Stimulated activated CD8-positive, alpha-beta memory T cell treated with anti-CD3 and anti-CD28 coated beads, Interleukin-4, amount 100 ng/mL, for 1 hour (primary cell): ENCODE results near the gene ZSCAN10.
"Not testable (repeated sequence)": the region's sequence is repeated elsewhere in the genome, so short reads cannot be mapped to it uniquely, and the experiment has no call there.

Experiments used
- DNase-seq, 2 donors: peaks; one replicate each; pipeline ENCODE4 v3.0.0-alpha.2; 2020; ENCODE audit warnings: low read depth in 2 of 2, low spot score in 1 of 2

ZSCAN10 gene

GRCh38 chr16:3086596-3087242 lies 12.4 kb downstream of the ZSCAN10 start:
- DNase-seq = no peak

- no peak for DNase-seq
Observed at GRCh38 chr16:3085868-3086595, 13.1 kb downstream of the ZSCAN10 start.

GRCh38 chr16:3084969-3085670 lies 14.0 kb downstream of the ZSCAN10 start:
- no peak for DNase-seq

DNA sequence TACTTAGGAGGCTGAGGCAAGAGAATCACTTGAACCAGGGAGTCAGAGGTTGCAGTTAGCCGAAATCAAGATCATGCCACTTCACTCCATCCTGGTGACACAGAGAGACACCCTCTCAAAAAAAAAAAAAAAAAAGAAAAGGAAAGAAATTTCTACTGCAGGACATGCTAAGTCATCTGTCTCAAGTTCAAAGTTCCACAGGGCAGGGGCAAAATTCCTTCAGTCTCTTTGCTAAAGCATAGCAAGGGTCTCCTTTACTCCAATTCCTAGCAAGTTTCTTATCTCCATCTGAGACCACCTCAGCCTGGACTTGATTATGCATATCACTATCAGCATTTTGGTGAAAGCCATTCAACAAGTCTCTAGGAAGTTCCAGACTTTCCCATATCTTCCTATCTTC lies 14.6 kb downstream of the ZSCAN10 start:
- no peak for DNase-seq

- DNase-seq = not testable (repeated sequence)
Observed at GRCh38 chr16:3083408-3083807, 15.7 kb downstream of the ZSCAN10 start.

DNA sequence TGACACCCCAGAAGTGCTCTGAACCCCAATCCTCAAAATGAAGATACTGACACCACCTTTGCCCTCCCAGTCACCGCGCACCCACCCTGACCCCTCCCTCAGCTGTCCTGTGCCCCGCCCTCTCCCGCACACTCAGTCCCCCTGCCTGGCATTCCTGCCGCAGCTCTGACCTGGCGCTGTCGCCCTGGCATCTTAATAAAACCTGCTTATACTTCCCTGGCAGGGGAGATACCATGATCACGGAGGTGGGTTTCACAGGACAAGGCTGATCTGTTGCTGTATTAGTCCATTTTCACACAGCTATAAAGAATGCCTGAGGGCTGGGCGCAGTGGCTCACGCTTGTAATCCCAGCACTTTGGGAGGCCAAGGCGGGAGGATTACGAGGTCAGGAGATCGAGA lies 17.1 kb downstream of the ZSCAN10 start:
- not testable (repeated sequence) for DNase-seq

DNA sequence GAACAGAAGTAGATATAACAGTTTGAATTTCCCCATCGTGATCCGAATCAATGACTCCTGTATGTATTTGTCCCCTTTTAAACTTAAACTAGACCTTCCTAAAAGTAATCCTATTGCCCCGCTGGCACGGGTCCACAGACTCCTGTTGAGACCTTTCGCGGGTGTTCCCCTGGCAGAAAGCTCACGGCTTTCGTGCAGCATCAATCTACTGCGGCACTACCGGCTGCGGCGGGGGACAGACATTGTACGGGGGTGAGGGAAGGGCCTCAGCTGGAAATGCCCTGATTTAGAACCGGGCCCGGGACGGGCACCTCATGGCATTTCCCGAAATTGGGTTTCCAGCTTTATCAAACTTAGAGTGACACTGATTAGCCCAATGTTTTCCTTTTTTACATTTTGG lies 19.1 kb downstream of the ZSCAN10 start:
- no peak for DNase-seq

DNA sequence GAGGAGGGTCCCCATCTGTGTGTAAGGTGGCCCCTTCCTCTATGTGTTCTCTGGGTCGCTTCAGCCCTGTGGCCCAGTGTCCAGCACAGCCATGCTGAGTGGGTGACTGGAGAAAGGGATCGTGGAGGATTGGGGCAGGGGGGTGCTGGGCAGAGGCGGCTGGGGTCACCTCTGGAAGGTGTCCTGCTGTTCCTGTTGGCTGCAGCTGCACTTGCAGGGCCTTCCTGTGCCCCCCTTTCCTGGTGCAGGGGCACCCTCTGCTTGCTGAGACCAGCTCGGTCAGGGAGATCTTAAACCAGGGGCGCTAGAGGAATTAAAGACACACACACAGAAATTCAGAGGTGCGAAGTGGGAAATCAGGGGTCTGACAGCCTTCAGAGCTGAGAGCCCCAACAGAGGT lies 22.5 kb downstream of the ZSCAN10 start:
- DNase-seq = no peak

- not testable (repeated sequence) for DNase-seq
Observed at GRCh38 chr16:3075946-3076345, 23.1 kb downstream of the ZSCAN10 start.

GRCh38 chr16:3075523-3075915 lies 23.6 kb downstream of the ZSCAN10 start:
- DNase-seq = no peak

DNA sequence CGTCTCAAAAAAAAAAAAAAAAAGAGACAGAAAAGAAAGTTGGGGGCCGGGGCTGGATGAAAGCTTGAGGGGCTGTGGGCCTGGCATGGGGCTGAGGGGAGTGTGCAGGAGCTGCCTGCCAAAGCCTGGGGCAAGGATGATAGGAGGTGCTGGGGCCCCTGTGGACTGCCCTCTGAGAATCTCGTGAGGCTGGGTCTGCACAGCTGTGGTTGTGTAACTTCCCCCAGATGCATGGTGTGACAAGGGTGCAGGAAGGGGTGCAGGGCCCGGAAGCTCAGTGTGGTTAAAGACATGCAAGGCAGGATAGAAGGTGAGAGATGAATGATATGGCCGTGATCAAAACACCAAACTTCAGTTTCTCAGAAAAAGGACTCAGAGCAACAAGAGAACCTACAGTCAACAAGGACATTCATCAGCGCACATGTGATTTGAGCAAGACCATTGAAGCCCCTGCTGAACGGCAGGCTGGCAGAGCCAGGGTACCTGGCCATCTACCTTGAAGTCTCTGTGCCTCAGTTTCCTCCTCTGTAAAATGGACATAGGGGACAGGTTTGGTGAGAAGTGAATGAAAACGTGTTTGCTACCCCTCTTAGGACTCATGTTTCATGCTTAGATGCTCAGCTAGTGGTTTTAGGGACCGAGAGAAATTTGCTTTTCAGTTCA lies 24.1 kb downstream of the ZSCAN10 start:
- DNase-seq = peak in 1 of 2 donors; percentile 62

DNA sequence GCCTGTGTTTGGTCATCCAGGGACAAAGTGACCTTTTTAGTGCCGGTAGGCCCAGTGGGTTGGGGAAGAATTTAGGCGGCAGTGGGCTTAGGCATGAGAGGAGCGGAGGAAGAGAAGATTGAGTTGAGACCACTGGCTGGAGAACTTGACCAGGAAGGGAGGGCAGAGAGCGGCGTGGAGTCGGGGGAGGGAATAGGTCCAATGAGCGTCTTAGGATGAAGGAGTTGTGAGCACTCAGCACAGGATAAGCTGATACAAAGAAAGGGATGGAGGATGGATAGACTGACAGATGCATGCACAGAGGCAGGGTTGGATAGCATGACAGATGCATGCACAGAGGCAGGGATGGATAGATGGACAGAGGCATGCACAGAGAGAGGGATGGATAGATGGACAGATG lies 25.6 kb downstream of the ZSCAN10 start:
- no peak for DNase-seq

GRCh38 chr16:3072576-3073263 lies 26.4 kb downstream of the ZSCAN10 start:
- not testable (repeated sequence) for DNase-seq

DNA sequence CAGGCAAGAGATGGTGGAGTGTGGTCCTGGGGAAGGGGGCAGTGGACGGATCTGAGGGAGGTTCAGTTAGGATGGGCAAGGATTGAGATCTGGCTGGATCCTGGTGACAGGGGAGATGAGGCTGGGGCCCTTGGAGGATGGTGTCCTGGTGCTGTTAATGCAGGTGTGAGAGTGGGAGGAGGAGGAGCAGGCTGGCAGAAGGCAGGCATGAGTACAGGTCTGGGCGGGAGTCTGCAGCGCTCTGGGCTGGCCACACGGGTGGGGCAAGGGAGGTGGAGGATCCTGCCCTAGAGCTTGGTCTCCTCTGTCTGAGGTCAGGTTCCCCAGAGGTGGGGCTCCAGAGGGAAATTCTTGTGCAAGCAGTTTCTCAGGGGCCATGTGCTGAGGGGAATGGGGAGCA lies 26.9 kb downstream of the ZSCAN10 start:
- not testable (repeated sequence) for DNase-seq

DNA sequence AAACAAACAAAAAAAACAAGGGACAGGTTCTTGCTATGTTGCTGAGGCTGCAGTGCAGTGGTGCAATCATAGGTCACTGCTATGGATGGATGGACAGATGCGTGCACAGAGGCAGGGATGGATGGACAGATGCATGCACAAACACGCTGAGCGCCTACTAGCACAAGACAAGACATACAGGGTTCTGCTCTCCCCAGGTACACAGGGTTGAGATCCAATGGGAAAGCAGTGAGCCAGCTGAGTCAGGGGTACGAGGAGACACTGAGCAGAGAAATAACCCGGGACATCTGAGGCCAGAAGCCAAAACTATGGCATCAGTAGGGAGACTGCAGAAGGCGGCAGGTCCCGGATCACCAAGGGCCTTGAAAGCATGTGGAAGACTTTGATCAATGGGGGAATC lies 27.4 kb downstream of the ZSCAN10 start:
- no peak for DNase-seq

GRCh38 chr16:3070608-3071111 lies 28.4 kb downstream of the ZSCAN10 start:
- no peak for DNase-seq

DNA sequence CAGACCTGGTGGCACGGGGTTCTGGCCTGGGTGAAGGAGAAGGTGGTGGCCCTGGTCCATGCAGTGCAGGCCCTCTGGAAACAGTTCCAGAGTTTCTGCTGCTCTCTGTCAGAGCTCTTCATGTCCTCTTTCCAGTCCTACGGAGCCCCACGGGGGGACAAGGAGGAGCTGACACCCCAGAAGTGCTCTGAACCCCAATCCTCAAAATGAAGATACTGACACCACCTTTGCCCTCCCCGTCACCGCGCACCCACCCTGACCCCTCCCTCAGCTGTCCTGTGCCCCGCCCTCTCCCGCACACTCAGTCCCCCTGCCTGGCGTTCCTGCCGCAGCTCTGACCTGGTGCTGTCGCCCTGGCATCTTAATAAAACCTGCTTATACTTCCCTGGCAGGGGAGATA lies 29.9 kb downstream of the ZSCAN10 start:
- not testable (repeated sequence) for DNase-seq

GRCh38 chr16:3068487-3068886 lies 30.6 kb downstream of the ZSCAN10 start:
- no peak for DNase-seq

DNA sequence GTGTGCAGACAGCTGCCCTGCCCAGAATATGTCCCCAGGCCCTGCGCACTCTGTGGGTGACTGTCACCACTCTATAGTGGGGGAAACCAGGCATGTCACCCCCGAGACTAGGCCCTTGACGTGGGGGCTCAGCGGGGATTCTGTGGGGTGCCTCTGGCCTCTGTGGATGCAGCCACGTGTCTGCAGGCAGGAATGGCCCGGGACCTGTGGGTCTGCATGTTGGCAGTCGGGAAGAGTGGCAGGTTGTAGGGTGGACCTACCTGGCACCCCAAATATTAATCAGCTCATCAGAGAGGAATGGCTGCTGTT lies 32.7 kb downstream of the ZSCAN10 start:
- DNase-seq = no peak

- no peak for DNase-seq
Observed at GRCh38 chr16:3065742-3066439, 33.2 kb downstream of the ZSCAN10 start.
